ENCODE results near the gene LRRC14B.
"Not testable (repeated sequence)": the region's sequence is repeated elsewhere in the genome, so short reads cannot be mapped to it uniquely, and the experiment has no call there.

LRRC14B gene

DNA sequence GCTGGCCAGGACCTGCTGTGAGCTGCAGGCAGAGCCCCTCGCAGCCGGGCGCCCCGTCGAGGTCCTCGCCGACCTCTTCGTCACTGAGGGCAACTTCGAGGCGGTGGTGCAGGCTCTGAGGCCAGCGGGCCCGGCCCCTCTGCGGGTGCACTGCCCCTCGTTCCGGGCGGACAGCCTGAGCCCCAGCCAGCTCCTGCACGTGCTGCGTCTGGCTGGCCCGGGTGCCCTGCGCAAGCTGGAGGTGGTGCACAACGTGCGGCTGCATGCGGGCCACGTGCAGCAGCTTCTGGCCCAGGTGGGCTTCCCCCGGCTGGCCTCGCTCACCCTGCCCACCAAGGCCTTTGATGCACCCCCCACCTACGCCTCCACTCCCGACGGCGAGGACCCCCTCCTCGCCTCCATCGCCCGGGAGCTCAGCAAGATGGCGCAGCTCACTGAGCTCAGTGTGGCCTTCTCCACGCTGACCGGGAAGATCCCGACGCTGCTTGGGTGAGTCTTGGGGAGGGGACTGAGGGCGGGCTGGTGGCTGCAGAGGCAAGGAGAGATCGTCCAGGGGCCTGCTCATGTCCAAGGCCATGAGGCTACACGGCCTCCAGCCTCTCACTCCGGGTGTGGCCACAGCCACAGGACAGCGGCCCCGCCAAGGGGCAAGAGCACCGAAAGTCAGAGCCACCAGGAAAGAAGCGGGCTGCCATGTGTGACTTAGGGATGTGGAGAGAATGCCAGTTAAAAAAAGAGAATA lies 825 bp downstream of the LRRC14B start:
- no peak for DNase-seq (ENCODE audit: low spot score)

GRCh38 chr5:192691-192969 lies 1.3 kb downstream of the LRRC14B start:
- no peak for DNase-seq (ENCODE audit: low spot score)

GRCh38 chr5:192970-193831 lies 1.9 kb downstream of the LRRC14B start:
- DNase-seq (ENCODE audit: low spot score) = no peak

DNA sequence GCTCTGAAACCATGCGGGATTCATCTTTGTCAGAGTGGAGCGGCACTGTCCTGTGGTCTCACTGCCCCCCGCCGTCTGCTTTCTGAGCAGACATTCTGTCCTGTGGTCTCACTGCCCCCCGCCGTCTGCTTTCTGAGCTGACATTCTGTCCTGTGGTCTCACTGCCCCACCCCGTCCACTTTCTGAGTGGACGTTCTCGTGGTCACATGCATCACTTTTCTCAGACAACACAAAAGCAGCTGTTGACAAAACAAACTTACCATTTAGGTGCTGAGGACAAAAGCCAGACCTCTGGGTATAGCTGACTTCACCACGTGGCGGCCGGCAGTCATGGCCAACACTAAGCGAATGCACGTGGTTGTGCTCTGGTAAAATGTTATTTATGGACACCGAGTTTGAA lies 2.8 kb downstream of the LRRC14B start:
- DNase-seq (ENCODE audit: low spot score) = no peak

DNA sequence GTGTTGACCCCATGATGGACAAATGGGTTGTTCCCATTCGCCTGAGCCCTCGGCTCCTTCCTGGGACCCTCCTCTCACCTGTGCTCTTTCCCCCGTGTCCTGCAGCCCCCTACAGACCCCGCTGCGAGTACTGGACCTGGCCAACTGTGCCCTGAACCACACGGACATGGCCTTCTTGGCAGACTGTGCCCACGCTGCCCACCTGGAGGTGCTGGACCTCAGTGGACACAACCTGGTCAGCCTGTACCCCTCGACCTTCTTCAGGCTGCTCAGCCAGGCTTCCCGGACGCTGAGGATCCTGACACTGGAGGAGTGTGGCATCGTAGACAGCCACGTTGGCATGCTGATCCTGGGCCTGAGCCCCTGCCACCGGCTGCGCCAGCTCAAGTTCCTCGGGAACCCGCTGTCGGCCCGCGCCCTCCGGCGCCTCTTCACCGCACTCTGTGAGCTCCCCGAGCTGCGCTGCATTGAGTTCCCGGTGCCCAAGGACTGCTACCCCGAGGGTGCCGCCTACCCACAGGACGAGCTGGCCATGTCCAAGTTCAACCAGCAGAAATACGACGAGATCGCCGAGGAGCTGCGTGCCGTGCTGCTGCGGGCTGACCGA lies 3.4 kb downstream of the LRRC14B start:
- DNase-seq (ENCODE audit: low spot score) = no peak

- DNase-seq (ENCODE audit: low spot score) = no peak
Measured at GRCh38 chr5:195401-196160, 4.3 kb downstream of the LRRC14B start.

DNA sequence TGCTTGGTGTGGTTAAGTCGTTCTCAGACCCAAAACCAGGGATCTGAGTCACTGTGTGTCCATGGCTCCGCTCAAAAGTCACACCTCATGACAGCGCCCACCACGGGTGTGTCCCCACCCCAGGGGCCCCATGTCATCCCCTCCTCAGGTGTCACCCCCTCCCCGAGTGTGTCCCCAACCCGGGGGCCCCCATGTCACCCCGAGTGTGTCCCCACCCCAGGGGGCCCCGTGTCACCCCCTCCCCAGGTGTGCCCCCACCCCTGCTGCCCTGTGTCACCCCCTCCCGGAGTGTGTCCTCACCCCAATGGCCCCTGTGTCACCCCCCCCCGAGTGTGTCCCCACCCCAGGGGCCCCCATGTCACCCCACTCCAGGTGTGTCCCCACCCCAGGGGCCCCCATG lies 5.1 kb downstream of the LRRC14B start:
- no peak for DNase-seq (ENCODE audit: low spot score)

DNA sequence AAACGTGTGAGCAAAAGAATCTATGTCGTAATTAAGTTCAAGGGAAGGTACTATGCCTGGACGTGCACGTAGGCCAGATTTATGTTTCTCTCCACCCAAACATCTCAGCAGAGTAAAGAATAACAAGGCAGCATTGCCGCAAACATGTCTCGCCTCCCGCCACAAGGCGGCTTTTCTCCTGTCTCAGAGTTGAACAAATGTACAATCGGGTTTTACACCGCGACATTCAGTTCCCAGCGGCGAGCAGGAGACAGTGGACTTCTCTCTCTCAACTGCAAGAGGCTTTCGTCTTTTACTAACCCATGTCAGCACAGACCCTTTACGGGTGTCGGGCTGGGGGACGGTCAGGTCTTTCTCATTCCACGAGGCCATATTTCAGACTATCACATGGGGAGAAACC lies 5.7 kb downstream of the LRRC14B start:
- not testable (repeated sequence) for DNase-seq (ENCODE audit: low spot score)

DNA sequence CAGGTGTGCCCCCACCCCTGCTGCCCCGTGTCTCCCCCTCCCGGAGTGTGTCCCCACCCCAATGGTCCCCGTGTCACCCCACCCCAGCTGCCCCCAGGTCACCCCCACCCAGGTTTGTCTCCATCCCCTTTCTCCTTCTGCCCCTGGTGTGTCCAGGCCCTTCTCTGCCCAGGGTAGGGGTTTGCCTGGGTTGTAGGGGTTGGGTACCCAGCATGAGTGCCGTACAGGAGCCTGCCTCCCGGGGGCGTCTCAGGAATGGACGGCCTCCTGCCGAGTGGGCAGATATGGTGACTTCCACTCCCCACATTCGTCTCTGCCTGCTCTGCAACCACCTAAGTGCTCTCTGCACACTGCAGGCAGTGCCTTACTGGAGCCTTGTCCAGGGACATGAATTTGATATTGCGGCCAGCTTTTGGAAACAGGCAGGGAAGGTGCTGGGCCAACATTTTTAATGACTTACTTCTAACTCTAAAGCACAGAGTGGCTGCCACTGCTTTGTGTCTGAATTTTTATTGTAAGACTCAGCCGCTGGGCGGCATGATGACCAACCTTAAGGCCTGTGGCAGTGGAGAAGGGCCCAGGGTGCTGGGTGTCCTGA lies 6.7 kb downstream of the LRRC14B start:
- no peak for DNase-seq (ENCODE audit: low spot score)

DNA sequence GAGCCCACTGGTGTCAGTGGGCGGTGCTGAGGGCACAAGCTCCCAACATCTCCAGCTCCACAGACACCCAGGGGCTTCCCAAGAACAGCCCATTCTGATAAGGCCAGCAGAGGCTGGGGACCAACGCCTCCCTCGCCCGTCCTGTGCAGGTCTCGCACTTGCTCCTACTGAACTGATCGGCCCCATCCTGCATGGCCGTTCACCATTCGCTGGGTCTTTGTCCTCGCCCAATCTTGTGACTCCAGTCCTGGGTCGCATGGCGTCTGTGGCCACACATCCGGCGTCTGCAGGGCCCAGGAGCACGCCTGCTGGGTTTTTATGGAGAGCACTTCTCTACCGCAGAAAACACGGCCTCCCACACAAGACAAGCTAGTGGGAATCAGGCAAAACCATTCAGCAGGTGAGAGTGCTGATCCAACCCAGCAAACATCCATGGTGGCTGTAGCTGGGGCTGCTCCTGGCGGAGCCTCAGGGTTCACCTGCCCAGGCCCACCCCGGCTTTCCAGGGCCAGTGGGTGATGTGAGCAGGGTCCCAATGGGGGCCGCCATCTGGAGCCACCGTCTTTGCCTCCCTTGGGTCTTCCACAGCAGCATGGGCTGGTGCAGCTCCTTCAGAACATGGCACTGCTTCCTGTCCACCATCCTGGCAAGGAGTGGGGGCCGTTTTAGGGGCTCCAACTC lies 7.4 kb downstream of the LRRC14B start:
- no peak for DNase-seq (ENCODE audit: low spot score)

GRCh38 chr5:199197-199949 lies 8.1 kb downstream of the LRRC14B start:
- DNase-seq (ENCODE audit: low spot score) = no peak

DNA sequence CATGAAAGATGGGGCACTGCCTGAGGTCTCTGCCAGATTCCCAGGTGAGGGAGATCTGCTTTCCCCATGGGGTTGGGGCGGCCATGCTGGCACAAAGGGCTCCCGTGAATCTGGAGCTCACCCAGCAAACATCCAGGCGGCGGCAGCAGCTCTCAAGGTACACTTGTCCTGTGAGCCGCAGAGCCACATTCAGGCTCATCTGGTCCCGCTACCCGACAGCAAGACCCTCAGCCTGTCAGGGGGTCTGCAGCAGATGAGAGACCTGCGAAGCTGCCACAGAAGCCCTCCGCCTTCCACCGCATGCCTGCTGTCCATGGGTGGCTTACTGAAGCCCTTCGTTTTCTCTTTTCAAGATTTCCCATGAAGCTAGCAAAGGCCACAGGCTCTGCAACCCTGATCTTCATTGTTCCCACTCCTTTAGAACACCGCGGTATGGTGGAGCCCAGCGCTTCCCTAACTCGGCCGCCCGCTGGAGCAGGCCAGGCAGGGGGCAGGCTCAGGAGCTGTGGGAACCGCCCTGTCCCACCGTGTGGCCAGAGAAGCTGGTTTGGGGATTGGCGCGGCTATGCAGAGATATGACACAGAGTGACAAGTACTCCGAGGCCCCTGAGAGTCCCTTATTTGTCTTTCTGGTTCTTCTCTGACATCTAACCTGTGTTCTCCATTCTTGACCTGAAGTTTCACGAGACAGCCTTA lies 8.8 kb downstream of the LRRC14B start:
- no peak for DNase-seq (ENCODE audit: low spot score)

- DNase-seq (ENCODE audit: low spot score) = no peak
Measured at GRCh38 chr5:200985-201384, 9.7 kb downstream of the LRRC14B start.

DNA sequence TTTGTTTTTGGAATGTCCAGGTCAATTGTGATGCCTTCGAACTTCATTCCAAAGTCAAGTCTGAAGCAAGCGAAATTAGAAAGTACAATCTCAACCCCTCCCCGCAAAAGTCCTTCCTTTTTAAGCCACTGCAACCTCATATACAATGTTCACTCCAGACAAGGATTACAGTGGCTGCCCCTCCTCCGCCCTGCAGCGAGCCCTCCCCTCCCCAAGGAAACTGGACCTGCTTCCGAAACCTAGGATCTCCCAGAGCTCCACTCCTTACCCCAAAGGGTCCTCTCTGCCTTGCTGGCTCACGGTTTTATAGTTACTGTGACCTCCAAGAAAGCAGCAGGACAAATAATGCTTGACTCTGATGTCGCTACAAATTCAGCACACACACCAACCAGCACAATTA lies 10.4 kb downstream of the LRRC14B start:
- no peak for DNase-seq (ENCODE audit: low spot score)

- DNase-seq (ENCODE audit: low spot score) = no peak
Measured at GRCh38 chr5:203246-203930, 12.1 kb downstream of the LRRC14B start.

- DNase-seq (ENCODE audit: low spot score) = no peak
Measured at GRCh38 chr5:204001-204400, 12.7 kb downstream of the LRRC14B start.

- DNase-seq (ENCODE audit: low spot score) = no peak
Measured at GRCh38 chr5:204462-204861, 13.2 kb downstream of the LRRC14B start.

GRCh38 chr5:204966-205670 lies 13.8 kb downstream of the LRRC14B start:
- no peak for DNase-seq (ENCODE audit: low spot score)
